ENCODE measurements around the gene CHST13. TPM values are rescaled to one million over a fixed set of nuclear protein-coding genes. Genes with fewer than 3 reads are reported as not detected.

CHST13 gene
- total RNA-seq, 1 experiment from 2014 or later = not detected

DNA sequence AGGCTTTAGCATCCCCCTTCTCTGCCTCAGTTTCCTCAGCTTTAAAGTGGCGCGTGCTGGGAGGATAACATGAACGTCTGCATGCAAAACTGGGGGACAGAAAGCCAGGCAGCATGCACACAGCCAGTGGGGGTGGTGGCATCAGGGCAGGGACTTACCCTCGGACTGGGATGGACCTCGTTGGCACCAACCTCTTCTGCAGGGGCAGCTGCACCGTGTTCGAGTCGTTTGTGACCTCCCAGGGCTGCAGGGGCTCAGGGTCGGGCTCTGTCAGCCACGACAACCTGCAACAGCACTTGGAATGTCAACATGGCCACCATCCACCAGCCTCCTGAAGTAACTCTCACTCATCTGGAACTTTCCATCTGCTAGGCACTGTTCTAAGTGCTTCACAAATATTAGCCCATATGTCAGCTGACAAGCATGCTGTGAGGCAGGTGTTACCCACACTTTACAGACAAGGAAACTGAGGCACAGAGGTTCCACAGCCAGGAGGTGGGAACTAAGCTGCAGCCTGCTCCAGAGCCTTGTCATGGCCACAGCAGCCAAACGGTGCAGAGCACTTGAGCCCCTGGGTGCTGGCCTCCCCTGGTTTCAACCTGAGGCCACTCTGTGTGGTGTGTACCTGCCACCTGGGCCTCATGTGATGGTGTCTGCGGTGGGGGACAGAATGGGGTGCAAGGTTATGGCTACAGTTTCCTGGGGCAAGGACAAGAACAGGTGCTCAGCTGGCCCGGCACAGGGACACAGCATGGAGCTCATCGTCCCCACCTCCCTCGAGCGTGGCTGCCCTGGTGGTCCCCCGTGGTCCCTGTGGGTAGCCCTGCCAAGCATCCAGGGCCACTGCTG lies 28.1 kb downstream of the CHST13 start:
- Histone ChIP-seq H3K4me1 (ENCODE audit: insufficient read depth, low read length) (no peaks in the 10 kb centered on the region), H3K27me3 (ENCODE audit: low read length) (0 out of 2 replicates have a peak, but pooled peaks cover 5% of the 10 kb centered on the region), H3K9ac (ENCODE audit: low read length) (no peak overlapping the region), H3K9me3 (ENCODE audit: low read length) (no peaks in the 10 kb centered on the region), H3K27ac (ENCODE audit: low read length) (no peak overlapping the region), H3K79me2 (ENCODE audit: low read length) (no peaks in the 10 kb centered on the region), H2AFZ (ENCODE audit: low read length) (no peak overlapping the region), H3K36me3 (ENCODE audit: low read depth, low read length) (no peaks in the 10 kb centered on the region), H4K20me1 (ENCODE audit: low read length) (no peaks in the 10 kb centered on the region), H3K9me2 (replicated peaks; ENCODE audit: low read length) (no peaks in the 10 kb centered on the region), H3F3A (ENCODE audit: low read length, unreplicated experiment) (no peaks in the 10 kb centered on the region), H3K4me2 (ENCODE audit: low read length) (no peak overlapping the region), H3K4me3 (ENCODE audit: low read length) (no peak overlapping the region)
- ATAC-seq (no peak), DNase-seq (no peak)
- intact Hi-C loops (cut with micrococcal nuclease) = no loop called here
- no peak for TF ChIP-seq EZH2phosphoT487 (IDR thresholded peaks at IDR 0.05; ENCODE audit: borderline replicate concordance, low read length)
- no peak for TF ChIP-seq EZH2 (IDR thresholded peaks at IDR 0.05; ENCODE audit: low read length, unreplicated experiment)
- TF ChIP-seq, protein P1, sequence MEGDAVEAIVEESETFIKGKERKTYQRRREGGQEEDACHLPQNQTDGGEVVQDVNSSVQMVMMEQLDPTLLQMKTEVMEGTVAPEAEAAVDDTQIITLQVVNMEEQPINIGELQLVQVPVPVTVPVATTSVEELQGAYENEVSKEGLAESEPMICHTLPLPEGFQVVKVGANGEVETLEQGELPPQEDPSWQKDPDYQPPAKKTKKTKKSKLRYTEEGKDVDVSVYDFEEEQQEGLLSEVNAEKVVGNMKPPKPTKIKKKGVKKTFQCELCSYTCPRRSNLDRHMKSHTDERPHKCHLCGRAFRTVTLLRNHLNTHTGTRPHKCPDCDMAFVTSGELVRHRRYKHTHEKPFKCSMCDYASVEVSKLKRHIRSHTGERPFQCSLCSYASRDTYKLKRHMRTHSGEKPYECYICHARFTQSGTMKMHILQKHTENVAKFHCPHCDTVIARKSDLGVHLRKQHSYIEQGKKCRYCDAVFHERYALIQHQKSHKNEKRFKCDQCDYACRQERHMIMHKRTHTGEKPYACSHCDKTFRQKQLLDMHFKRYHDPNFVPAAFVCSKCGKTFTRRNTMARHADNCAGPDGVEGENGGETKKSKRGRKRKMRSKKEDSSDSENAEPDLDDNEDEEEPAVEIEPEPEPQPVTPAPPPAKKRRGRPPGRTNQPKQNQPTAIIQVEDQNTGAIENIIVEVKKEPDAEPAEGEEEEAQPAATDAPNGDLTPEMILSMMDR (conservative IDR thresholded peaks at IDR 0.05; ENCODE audit: low read depth, low read length) = no peak
- POLR2A ChIA-PET (ENCODE audit: unreplicated experiment) = no interaction called here
- CTCF ChIA-PET = no interaction called here
- BruUV-seq (replicated peaks) = no TSS peak

DNA sequence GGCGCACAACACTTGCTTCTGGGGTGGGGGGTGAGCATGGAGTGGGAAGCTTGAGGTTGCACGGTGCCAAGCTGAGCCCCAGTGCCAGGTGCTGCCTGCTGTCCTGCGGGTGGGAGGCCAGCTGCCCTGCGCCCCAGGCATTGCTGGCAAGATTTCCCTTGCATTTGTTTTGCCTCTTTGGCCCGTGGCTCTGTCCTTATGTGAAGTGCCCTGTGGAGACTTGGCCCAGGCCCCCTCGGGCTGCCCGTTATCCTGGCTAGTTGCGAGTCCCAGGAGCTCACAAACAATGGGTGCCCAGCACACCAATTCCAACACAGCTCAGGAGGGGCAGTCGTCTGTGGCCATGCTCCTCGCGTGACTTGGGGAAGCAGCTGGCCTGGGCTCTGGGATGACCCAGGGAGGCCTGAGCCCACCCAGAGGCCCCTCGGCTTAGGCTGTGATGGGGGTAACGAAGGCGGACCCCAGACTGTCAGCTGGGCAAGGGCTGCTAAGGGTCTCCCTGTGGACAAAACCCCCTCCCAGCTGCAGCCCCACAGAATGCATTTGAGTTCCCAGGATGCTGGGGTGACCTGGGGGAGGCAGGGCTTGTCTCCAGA lies 28.8 kb downstream of the CHST13 start:
- H3F3A ChIP-seq (ENCODE audit: low read length, unreplicated experiment) = no peaks in the 10 kb centered on the region
- H3K9me2 ChIP-seq (replicated peaks; ENCODE audit: low read length) = no peaks in the 10 kb centered on the region
- no peak overlapping the region for H3K4me3 ChIP-seq (ENCODE audit: low read length)
- H3K4me2 ChIP-seq (ENCODE audit: low read length) = no peak overlapping the region
- no peak for TF ChIP-seq EZH2phosphoT487 (IDR thresholded peaks at IDR 0.05; ENCODE audit: borderline replicate concordance, low read length)
- TF ChIP-seq, protein P1 (conservative IDR thresholded peaks at IDR 0.05; ENCODE audit: low read depth, low read length) = no peak
- ChIA-PET POLR2A (ENCODE audit: unreplicated experiment) (no interaction called here), CTCF (no interaction called here)
- no TSS peak for BruUV-seq (replicated peaks)
- no peaks in the 10 kb centered on the region for H4K20me1 ChIP-seq (ENCODE audit: low read length)
- no peak for DNase-seq
- H3K27me3 ChIP-seq (ENCODE audit: low read length) = no peaks in the 10 kb centered on the region
- no peak overlapping the region for H3K9ac ChIP-seq (ENCODE audit: low read length)
- H3K4me1 ChIP-seq (ENCODE audit: insufficient read depth, low read length) = no peaks in the 10 kb centered on the region
- H3K9me3 ChIP-seq (ENCODE audit: low read length) = no peaks in the 10 kb centered on the region
- intact Hi-C loops (cut with micrococcal nuclease) = no loop called here
- no peaks in the 10 kb centered on the region for H3K36me3 ChIP-seq (ENCODE audit: low read depth, low read length)
- H3K79me2 ChIP-seq (ENCODE audit: low read length) = no peaks in the 10 kb centered on the region
- ATAC-seq = no peak
- H2AFZ ChIP-seq (ENCODE audit: low read length) = no peak overlapping the region
- no peak overlapping the region for H3K27ac ChIP-seq (ENCODE audit: low read length)
